DMS 273 (cell line): Measurements from ENCODE around the gene ADK.
A peak's percentile ranks its signal among the peaks of the same experiment; 100 is the strongest.

Source experiments
- DNase-seq: peaks from one replicate; lab custom pipeline; 2025; ENCODE audit not compliant: unreplicated experiment; lab: John Stamatoyannopoulos, UW

Gene ADK

GRCh38 chr10:74587109-74587854 lies 436.3 kb downstream of the ADK start:
- no peak for DNase-seq

- peak; percentile 93 for DNase-seq
Observed at GRCh38 chr10:74589226-74589673, 438.2 kb downstream of the ADK start.

DNA sequence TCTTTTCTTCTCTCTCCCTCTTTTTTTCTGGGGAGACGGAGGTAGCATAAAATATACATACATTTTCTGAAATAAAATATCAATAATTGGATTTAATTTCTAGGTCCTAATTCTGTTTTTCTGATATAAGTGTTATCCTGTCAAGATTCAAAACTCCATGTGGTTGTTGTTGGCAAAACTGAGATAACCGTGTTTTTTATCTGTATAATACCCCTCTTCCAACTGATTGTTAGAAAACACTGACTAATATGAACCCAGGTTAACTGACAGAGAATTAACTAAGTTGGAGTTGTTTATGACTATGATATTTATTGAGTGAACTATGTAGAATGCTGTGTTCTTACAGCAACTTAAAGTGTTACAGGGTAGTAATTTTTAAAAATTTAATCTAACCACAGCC lies 438.8 kb downstream of the ADK start:
- no peak for DNase-seq

GRCh38 chr10:74593470-74593869 lies 442.4 kb downstream of the ADK start:
- DNase-seq, result no peak

- DNase-seq, result no peak
Observed at GRCh38 chr10:74596713-74597112, 445.7 kb downstream of the ADK start.

GRCh38 chr10:74598891-74599566 lies 448.0 kb downstream of the ADK start:
- DNase-seq, result no peak

DNA sequence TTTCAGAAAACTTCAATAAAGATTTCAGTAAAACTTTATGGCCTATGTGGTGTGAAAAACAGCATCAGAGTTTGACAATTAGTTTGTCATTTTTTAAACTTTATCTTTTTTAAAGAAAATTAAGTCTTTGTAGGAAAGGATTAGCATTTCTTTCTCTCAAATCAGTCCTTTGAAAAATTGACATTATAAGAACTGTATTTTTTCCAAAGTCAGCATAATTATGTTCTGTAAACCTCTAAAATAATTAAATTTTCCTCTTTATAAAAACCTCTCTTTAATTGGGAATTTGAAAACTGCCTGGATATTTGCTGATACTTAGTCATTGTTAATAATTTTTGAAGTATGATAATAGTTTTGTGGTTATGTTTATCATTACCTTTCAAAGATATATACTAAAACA lies 448.7 kb downstream of the ADK start:
- DNase-seq, result no peak

DNA sequence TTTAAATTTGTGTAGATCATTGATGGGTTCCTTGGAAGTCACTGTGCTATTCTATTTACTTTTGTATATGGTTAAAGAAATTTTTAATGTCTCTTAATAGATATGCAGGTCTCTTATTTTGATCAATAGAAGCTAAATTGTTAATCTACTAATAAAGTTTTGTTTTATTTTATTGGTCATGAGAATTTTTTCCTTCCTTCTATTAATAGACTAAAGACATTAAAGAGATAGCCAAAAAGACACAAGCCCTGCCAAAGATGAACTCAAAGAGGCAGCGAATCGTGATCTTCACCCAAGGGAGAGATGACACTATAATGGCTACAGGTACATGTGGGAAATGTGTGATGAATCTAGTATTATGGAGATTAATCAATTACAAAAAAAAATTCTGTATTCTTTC lies 449.1 kb downstream of the ADK start:
- no peak for DNase-seq

DNA sequence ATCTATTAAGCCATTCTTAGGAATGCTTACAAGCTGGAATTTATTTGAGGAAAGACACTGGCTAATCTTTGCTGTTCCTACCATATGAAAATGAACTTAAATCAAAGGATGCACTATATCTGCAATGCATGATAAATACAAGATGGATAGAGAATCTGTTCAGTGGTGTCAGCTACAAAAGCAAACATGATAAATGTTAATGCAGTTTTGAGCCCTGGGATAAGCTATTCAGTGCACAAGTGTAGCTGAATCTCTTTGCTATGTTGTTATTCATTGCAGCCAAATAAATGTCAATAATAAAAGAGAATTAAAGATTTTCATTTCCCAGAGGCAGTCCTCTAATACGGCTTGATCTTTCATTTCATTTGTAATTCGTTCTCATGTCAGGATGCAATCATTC lies 451.6 kb downstream of the ADK start:
- no peak for DNase-seq

- DNase-seq, result no peak
Observed at GRCh38 chr10:74610299-74610698, 459.3 kb downstream of the ADK start.

- DNase-seq, result no peak
Observed at GRCh38 chr10:74612195-74612594, 461.2 kb downstream of the ADK start.

GRCh38 chr10:74620626-74621025 lies 469.6 kb downstream of the ADK start:
- no peak for DNase-seq

- no peak for DNase-seq
Observed at GRCh38 chr10:74623786-74624185, 472.8 kb downstream of the ADK start.

DNA sequence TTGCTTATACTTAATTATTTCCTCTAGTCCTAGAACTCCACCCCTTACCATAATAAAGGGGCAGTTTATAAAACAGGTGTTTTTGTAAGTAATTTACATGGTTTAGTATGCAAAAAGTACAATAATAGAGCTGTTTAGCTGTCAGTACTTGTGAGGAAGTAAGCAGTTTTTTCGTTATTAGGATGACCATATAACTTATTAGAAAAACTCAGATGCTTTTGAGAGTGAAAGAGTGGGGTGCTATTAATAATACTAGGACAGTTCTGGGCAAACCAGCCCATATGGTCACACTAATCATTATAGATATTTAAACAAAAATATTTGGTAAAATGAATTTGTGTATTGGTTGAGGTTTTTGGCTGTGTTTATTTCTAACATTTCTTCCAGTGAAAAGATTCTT lies 473.5 kb downstream of the ADK start:
- no peak for DNase-seq

DNA sequence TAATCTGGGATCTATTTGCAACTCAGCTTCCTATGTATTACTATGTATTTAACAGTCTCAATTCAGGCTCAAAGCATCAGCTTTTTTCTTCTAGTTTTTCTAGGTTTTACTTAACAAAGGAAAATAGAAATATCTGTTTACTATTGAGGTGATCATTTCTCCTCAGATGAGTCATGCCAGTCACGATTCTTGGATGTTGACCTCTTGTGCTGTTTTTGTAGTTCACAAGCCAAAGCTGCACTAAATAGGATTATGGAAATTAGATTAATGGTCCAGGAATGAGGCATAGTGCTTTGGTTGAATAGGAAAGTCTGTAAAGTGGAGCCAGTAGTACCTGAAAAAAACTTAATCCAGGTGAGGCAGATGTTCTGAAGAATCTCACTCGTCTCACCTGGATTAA lies 477.1 kb downstream of the ADK start:
- no peak for DNase-seq

DNA sequence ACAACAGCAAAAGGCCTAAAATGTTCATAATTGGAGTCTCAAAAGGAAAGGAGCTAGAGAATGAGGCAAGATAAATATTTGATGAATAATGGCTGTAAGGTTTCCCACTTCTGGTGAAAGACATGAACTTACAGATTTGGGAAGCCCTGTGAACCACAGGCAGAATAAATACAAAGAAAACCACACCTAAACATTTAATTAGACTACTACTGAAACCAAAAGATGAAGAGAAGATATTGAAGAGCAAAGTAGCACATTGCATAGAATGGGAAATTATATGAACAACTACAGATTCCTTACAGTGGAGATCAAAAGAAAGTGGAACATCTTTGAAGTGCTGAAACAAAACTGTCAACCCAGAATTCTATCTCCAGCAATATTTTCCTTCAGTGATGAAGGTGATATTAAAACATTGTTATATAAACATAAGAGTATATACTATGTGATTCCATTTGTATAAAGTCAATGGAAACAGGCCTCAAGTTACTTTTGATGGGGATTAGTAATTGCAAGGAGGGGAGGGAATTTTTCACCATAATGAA lies 484.0 kb downstream of the ADK start:
- DNase-seq, result no peak

GRCh38 chr10:74635655-74636054 lies 484.6 kb downstream of the ADK start:
- no peak for DNase-seq

- no peak for DNase-seq
Observed at GRCh38 chr10:74637685-74638084, 486.7 kb downstream of the ADK start.

GRCh38 chr10:74640134-74640921 lies 489.3 kb downstream of the ADK start:
- DNase-seq, result peak; percentile 88

DNA sequence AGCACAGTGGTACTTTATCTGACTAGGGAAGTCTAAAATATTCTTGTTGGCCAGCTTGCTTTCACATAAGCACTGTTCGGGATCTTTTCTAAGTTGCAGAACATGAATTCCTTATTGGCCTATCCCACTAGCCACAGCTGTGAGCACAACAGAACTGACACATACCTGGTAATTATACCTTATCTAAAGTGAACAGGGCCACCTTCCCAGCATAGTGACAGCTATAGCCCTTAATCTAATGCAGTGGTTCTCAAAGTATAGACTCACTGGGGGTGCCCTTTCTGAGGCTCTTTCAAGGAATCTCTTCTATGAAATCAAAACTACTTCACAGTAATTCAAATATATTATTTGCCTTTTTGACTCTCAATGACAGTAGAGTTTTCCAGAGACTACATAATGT lies 490.6 kb downstream of the ADK start:
- no peak for DNase-seq

GRCh38 chr10:74642901-74643595 lies 492.0 kb downstream of the ADK start:
- DNase-seq, result no peak
